HUES48 (cell line): ENCODE data around the gene PSMD8.
"Not testable (repeated sequence)": the region's sequence is repeated elsewhere in the genome, so short reads cannot be mapped to it uniquely, and the experiment has no call there.

Experiments
- H3K27ac ChIP-seq: one replicate; pipeline ENCODE4 v1.7.0; 2013; ENCODE audit warnings: low read depth, low read length, inconsistent platforms
- H3K27me3 ChIP-seq: 2 replicates; pipeline ENCODE4 v1.6.1; 2013; ENCODE audit warnings: mild to moderate bottlenecking, low read length; ENCODE audit not compliant: control insufficient read depth, insufficient read depth
- H3K36me3 ChIP-seq: 2 replicates; pipeline ENCODE4 v1.6.1; 2013; ENCODE audit warnings: low read length; ENCODE audit not compliant: control insufficient read depth, insufficient read depth
- H3K4me1 ChIP-seq: 2 replicates; pipeline ENCODE4 v1.6.1; 2013; ENCODE audit warnings: mild to moderate bottlenecking, low read length; ENCODE audit not compliant: control insufficient read depth, insufficient read depth
- H3K4me3 ChIP-seq: 2 replicates; pipeline ENCODE4 v1.5.1; 2013; ENCODE audit warnings: mild to moderate bottlenecking, low read depth, low read length
- H3K9ac ChIP-seq: 2 replicates; pipeline ENCODE4 v1.6.1; 2013; ENCODE audit warnings: mild to moderate bottlenecking, low read depth, low read length, moderate library complexity
- H3K9me3 ChIP-seq: 2 replicates; pipeline ENCODE4 v1.6.1; 2013; ENCODE audit warnings: low read length; ENCODE audit not compliant: control insufficient read depth, insufficient read depth

PSMD8 gene

GRCh38 chr19:38400361-38400760 lies 26.0 kb downstream of the PSMD8 start:
- Histone ChIP-seq H3K4me1 (no peaks in the 10 kb centered on the region), H3K36me3 (no peaks in the 10 kb centered on the region), H3K27me3 (peaks cover 62% of the 10 kb centered on the region), H3K27ac (no peak overlapping the region), H3K9ac (no peak overlapping the region), H3K4me3 (no peak overlapping the region), H3K9me3 (no peaks in the 10 kb centered on the region)

GRCh38 chr19:38401148-38401547 lies 26.8 kb downstream of the PSMD8 start:
- Histone ChIP-seq H3K27me3 (peaks cover 55% of the 10 kb centered on the region), H3K9me3 (no peaks in the 10 kb centered on the region), H3K9ac (no peak overlapping the region), H3K4me3 (no peak overlapping the region), H3K36me3 (no peaks in the 10 kb centered on the region), H3K27ac (no peak overlapping the region), H3K4me1 (no peaks in the 10 kb centered on the region)

- 0 out of 2 replicates have a peak, but pooled peaks cover 7% of the 10 kb centered on the region for H3K36me3 ChIP-seq
- no peak overlapping the region for H3K9ac ChIP-seq
- H3K9me3 ChIP-seq, result no peaks in the 10 kb centered on the region
- peak overlapping the region; percentile 54 for H3K4me3 ChIP-seq
- H3K27ac ChIP-seq, result no peak overlapping the region
- peaks cover 40% of the 10 kb centered on the region for H3K27me3 ChIP-seq
- no peaks in the 10 kb centered on the region for H3K4me1 ChIP-seq
Measured at GRCh38 chr19:38402623-38402966, 28.2 kb downstream of the PSMD8 start.

GRCh38 chr19:38402967-38403674 lies 28.8 kb downstream of the PSMD8 start, which contains the start of gene FAM98C:
TSS of gene FAM98C (plus strand) at chr19:38403093. CDS start at chr19:38403154, 61 bp downstream.
- H3K27ac ChIP-seq, result no peak within 1 kb of the TSS
- H3K9ac ChIP-seq, result no peak within 1 kb of the TSS
- H3K36me3 ChIP-seq, result 0 out of 2 replicates have a peak, but pooled peaks cover 7% of the 10 kb centered on the region
- H3K4me3 ChIP-seq, result peak within 1 kb of the TSS; percentile 72
- H3K9me3 ChIP-seq, result no peaks in the 10 kb centered on the region
- H3K27me3 ChIP-seq, result peaks cover 35% of the 10 kb centered on the region
- H3K4me1 ChIP-seq, result no peaks in the 10 kb centered on the region

GRCh38 chr19:38404858-38405257 lies 30.5 kb downstream of the PSMD8 start:
- Histone ChIP-seq H3K9me3 (no peaks in the 10 kb centered on the region), H3K36me3 (0 out of 2 replicates have a peak, but pooled peaks cover 7% of the 10 kb centered on the region), H3K27me3 (peaks cover 20% of the 10 kb centered on the region), H3K4me1 (no peaks in the 10 kb centered on the region), H3K27ac (no peak overlapping the region), H3K4me3 (no peak overlapping the region), H3K9ac (no peak overlapping the region)

- Histone ChIP-seq H3K9me3 (no peaks in the 10 kb centered on the region), H3K27ac (no peak overlapping the region), H3K9ac (no peak overlapping the region), H3K4me1 (no peaks in the 10 kb centered on the region), H3K36me3 (0 out of 2 replicates have a peak, but pooled peaks cover 7% of the 10 kb centered on the region), H3K4me3 (no peak overlapping the region), H3K27me3 (peaks cover 16% of the 10 kb centered on the region)
Measured at GRCh38 chr19:38405276-38405675, 30.9 kb downstream of the PSMD8 start.

GRCh38 chr19:38409631-38410133 lies 35.3 kb downstream of the PSMD8 start:
- H3K4me1 ChIP-seq, result no peaks in the 10 kb centered on the region
- H3K27ac ChIP-seq, result no peak overlapping the region
- no peaks in the 10 kb centered on the region for H3K9me3 ChIP-seq
- 0 out of 2 replicates have a peak, but pooled peaks cover 7% of the 10 kb centered on the region for H3K36me3 ChIP-seq
- no peak overlapping the region for H3K9ac ChIP-seq
- H3K27me3 ChIP-seq, result no peaks in the 10 kb centered on the region
- no peak overlapping the region for H3K4me3 ChIP-seq

GRCh38 chr19:38410407-38410806 lies 36.0 kb downstream of the PSMD8 start:
- H3K4me3 ChIP-seq, H3K27me3 ChIP-seq, H3K4me1 ChIP-seq, H3K27ac ChIP-seq, H3K9me3 ChIP-seq, H3K9ac ChIP-seq, H3K36me3 ChIP-seq: not testable (repeated sequence)

GRCh38 chr19:38411041-38411712 lies 36.8 kb downstream of the PSMD8 start:
- H3K27me3 ChIP-seq, result no peaks in the 10 kb centered on the region
- 0 out of 2 replicates have a peak, but pooled peaks cover 7% of the 10 kb centered on the region for H3K36me3 ChIP-seq
- H3K9me3 ChIP-seq, result no peaks in the 10 kb centered on the region
- no peak overlapping the region for H3K9ac ChIP-seq
- no peaks in the 10 kb centered on the region for H3K4me1 ChIP-seq
- no peak overlapping the region for H3K27ac ChIP-seq
- H3K4me3 ChIP-seq, result no peak overlapping the region

GRCh38 chr19:38411898-38412297 lies 37.5 kb downstream of the PSMD8 start:
- H3K4me1 ChIP-seq, H3K27me3 ChIP-seq, H3K9me3 ChIP-seq, H3K4me3 ChIP-seq, H3K27ac ChIP-seq, H3K9ac ChIP-seq, H3K36me3 ChIP-seq: not testable (repeated sequence)

GRCh38 chr19:38412491-38412890 lies 38.1 kb downstream of the PSMD8 start:
- Histone ChIP-seq H3K9me3 (no peaks in the 10 kb centered on the region), H3K27me3 (no peaks in the 10 kb centered on the region), H3K27ac (no peak overlapping the region), H3K4me3 (no peak overlapping the region), H3K4me1 (peaks cover 5% of the 10 kb centered on the region; the same call in 1 of the 2 replicates), H3K36me3 (no peaks in the 10 kb centered on the region), H3K9ac (no peak overlapping the region)
